Inferior parietal cortex (tissue), 1 donor: ENCODE data around the gene SUMO1.
"Not testable (repeated sequence)": the region's sequence is repeated elsewhere in the genome, so short reads cannot be mapped to it uniquely, and the experiment has no call there.

Experiments
- DNase-seq: peaks from one replicate; pipeline ENCODE4 v3.0.0-alpha.2; 2016; ENCODE audit errors: extremely low spot score

The SUMO1 gene

GRCh38 chr2:202238234-202239197 is at the start of gene SUMO1:
TSS of gene SUMO1 (minus strand) at chr2:202238597. CDS start at chr2:202238451, 146 bp downstream.
- DNase-seq, result peak; percentile 98

DNA sequence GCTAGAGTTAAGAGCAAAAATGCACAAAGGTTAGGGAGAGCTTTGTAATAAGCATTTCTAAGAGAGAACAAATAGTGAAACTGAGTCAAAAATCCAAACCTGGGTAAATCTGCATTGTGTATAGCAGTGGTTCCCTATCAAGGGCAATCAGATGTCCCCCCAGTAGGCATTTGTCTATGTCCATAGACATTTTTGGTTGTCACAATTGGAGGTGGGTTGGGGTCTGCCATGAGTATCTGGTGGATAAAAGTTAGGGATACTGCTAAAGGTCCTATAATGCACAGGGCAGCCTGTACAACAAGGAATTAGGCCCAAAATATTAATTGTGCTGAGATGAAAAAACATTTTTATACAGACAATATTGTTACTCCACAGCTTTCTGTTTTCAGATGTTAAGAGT is 48.2 kb upstream of the SUMO1 start:
- no peak for DNase-seq

DNA sequence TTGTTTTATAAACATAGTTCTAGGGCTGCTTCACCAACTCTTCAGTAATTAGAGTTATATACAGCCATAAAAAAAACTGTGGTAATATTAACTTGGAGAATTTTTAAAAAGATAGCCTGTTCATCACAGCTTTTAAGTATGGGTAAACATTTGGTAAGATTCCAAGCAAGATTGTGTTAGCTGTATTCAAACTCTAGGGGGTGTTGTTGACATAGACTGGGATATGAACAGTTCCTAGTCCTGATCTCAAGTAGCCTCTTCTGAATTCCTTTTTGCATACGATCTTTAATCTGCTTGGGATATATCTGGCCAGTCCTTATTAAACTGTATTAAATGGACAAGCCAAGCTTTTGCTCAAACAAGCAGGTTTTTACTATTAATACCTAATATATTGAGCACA is 40.5 kb upstream of the SUMO1 start:
- peak; percentile 68 for DNase-seq

DNA sequence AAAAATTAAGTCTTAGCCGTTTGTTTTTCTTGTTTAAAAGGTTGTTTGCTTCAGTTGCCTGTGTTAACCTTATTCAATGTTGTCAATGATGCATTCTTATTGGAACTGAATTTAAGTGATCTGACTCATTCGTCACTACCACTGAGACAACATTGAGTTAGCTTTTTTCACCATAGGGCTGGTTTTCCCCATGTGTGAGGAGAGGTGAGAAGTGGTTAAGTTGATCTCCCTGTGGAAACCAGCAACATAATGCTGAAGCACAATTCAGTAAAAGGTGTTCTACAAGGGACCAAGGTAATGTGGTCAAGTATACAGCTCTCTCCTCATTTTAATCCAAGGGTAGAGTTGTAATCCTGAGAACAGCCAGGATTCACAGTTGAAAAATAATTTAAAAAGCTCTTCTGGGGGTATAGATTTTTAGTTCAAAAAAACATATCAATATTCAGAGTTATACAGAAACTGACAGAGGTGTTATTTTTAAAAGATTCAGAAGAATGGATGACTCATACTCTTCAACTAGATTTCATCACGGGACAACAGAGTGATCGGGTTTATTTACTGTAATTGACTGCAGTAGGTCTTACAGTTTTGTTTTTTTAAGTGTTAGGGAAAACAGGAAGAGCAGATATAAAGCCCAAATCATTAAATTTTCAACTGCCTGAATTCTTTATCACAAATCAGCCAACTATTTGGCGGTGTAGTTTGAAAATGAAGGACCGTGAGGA is 39.8 kb upstream of the SUMO1 start:
- DNase-seq, result no peak

DNA sequence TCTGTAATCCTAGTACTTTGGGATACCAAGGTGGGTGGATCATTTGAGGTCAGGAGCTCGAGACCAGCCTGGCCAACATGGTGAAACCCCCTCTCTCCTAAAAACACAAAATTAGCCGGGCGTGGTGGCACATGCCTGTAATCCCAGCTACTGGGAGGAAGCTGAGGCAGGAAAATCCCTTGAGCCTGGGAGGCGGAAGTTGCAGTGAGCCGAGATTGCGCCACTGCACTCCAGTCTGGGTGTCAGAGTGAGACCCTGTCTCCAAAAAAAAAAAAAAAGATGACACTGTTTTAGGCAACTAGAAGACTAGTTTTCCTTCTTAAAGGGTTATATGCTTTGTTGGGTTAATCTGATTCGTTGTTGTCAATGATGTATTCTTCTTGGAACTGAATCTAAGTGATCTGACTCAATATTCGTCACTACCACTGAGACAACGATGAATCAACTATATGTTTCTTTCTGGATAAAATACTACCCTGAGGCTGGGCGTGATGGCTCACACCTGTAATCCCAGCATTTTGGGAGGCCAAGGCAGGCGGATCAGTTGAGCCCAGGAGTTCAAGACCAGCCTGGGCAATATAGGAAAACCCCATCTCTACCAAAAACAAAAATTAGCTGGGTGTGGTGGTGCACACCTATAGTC is 37.8 kb upstream of the SUMO1 start:
- not testable (repeated sequence) for DNase-seq

- DNase-seq, result no peak
Measured at GRCh38 chr2:202270487-202270886, 32.1 kb upstream of the SUMO1 start.

DNA sequence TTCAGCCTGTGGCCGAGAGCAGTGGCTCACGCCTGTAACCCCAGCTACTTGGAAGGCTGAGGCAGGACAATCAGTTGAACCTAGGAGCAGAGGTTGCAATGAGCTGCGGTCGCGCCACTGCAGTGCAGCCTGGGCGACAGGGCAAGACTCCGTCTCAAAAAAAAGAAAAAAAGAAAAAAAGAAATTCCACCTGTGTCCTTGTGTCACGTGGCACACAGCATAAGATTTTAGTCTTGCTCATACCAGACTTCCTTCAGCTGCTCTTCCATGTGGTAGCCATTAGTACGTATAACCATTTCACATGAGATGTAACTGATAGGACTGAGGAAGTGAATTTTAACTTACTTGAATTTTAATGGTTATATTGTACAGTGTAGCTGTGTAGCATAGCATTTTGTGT is 31.2 kb upstream of the SUMO1 start:
- DNase-seq, result no peak

- no peak for DNase-seq
Measured at GRCh38 chr2:202267495-202267894, 29.1 kb upstream of the SUMO1 start.

DNA sequence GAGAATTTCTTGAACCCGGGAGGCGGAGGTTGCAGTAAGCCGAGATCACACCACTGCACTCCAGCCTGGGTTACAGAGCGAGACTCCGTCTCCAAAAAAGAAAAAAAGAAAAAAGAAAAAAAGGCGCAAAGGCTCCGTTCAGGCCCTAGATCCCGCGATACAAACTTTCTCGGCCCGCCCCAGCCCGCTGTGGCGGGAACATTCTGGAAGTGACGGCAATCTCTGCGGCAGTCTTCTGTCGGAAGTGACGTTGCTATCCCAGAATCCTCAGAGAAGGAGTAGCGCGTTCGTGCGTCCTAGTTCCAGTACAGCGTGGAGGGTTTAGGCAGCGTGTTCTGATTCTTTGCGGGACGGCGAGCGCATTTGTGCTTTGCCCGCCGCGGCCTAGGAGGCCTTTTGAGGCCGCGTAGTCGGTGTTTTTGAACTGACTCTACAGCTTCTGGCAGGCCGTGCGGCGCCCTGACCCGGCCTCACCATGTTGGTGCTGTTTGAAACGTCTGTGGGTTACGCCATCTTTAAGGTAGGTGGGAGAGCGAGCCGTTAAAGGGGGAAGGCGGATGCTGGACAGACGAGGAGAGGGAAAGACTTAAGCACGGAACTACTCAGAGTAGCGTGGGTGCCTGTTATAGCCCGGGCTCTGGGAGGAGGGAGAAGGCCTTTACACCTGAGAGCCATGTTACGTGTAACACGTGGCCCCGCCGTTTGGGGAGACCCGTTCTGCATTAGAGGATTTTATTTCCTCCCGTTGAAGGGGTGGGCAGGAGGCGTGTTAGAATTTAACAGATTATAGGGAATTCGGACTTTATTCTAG is 27.3 kb upstream of the SUMO1 start, which contains the start of gene NOP58:
TSS of gene NOP58 (plus strand) at position 297 of the 811 bp plus-strand sequence. CDS start at position 476, 179 bp downstream.
- peak; percentile 100 for DNase-seq

DNA sequence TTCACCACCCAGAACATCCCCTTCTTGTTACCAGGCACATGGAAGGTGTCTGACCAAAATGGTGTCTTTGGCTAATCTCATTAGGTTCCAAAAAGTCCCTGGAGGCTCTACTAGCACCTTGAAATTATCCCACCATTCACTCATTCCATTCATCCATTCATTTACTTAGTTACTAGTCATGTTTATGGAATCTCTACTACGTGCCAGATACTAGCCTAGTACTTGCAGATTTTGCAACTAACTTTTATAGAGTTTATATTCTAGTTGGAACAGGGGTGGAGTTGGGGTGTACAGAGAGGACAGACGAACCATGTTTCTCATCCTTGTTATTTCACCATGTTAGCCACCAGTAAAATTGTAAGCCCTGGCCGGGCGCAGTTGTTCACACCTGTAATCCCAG is 23.1 kb upstream of the SUMO1 start:
- no peak for DNase-seq

GRCh38 chr2:202251494-202251893 is 13.1 kb upstream of the SUMO1 start:
- DNase-seq, result no peak

DNA sequence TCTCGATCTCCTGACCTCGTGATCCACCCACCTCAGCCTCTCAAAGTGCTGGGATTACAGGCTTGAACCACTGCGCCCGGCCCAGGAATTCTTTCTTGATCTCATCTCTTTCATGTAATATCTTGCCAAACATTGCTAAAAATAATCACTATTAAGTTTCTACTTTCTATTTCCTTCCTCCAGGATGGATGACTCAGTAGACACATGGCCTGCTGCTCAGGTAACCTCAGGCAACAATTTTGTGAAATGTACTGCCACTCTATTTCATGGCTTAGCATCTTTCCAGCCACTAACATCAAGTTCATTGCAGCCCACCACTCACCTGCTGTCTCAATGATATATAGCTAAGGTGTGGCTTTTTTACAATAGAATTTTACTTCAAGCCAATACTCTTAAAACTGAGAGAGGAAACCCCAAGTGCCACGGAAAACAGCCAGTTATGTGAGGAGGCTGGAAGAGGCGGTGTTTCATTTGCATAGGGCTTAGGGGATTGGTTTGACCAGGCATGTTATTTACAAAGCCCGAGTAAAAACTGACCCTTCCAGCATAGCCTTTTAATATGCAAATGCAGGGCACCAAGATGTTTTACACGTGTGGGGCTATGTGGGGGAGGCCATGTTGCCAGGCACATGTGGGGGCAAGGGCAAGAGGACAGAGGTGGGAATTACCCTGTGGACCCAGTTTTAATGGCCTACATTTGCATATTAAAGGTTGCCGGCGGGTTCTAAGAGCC is 11.3 kb upstream of the SUMO1 start:
- no peak for DNase-seq

DNA sequence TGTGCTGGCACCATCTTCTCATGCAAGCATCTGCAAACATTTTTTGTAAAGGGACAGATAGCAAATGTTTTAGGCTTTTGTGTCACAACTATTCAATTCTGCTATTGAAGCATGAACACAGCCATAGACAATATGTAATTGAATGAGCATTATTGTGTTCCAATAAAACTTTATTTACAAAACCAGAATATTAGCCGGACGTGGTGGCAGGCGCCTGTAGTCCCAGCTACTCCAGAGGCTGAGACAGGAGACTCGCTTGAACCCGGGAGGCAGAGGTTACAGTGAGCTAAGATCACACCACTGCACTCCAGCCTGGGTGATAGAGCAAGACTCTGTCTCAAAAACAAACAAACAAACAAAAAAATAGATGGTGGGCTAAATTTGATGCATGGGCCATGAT is 9.3 kb upstream of the SUMO1 start:
- DNase-seq, result not testable (repeated sequence)

GRCh38 chr2:202237787-202238233 is 587 bp downstream of the SUMO1 start:
- peak; percentile 20 for DNase-seq

GRCh38 chr2:202221873-202222272 is 16.5 kb downstream of the SUMO1 start:
- DNase-seq, result no peak

DNA sequence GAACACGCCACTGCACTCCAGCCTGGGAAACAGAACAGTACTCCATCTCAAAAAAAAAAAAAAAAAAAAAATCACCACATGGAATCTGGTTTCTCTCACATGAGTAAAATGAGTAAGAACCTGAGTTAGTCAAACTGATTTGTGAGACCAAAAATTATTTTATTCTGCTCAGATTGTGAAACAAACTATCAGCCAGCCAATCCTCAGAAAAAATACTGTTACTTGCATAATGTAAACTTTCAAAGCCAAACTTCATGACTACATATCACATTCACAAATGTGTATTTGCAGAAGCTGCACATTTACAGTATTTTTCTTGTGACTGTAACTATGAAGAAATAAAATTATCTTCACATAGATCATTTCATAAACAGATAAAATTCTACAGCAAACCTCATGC is 23.2 kb downstream of the SUMO1 start:
- DNase-seq, result no peak

GRCh38 chr2:202208526-202208925 is 29.9 kb downstream of the SUMO1 start:
- DNase-seq, result no peak

- DNase-seq, result no peak
Measured at GRCh38 chr2:202204855-202205254, 33.5 kb downstream of the SUMO1 start.

- DNase-seq, result no peak
Measured at GRCh38 chr2:202203348-202203747, 35.0 kb downstream of the SUMO1 start.
